IMR-90 (cell line): ENCODE measurements around the gene CUBN. TPM values are rescaled to one million over a fixed set of nuclear protein-coding genes. Genes with fewer than 3 reads are reported as not detected.

Experiments used
- ATAC-seq: fragments of 200-7000 bp; cut with Tn5 transposase; 2 replicates; pipeline ENCODE4 v1.9.1; 2020; ENCODE audit warnings: low read depth, mild to moderate bottlenecking, moderate library complexity
- BruUV-seq: library from RNA; stranded (reverse); fragments of 400-500 nt; replicated peaks from 2 replicates; lab custom pipeline; 2021; lab: Mats Ljungman, UMichigan
- CTCF ChIA-PET: fragments of 300-600 bp; formaldehyde crosslinking; extraction: SDS; loops from one replicate; lab custom pipeline; 2021; ENCODE audit warnings: antibody characterized with exemption; lab: Yijun Ruan, JAX
- POLR2A ChIA-PET: fragments of 300-600 bp; sonication (Branson Sonifier 250); formaldehyde crosslinking; loops from one replicate; lab custom pipeline; 2022; ENCODE audit warnings: antibody characterized with exemption; ENCODE audit not compliant: unreplicated experiment; lab: Charles Lee
- DNase-seq: peaks from one replicate; pipeline ENCODE4 v3.0.0; 2013
- H2AFZ ChIP-seq: replicated peaks from 2 replicates; pipeline ENCODE3; 2013; ENCODE audit warnings: low read length, mild to moderate bottlenecking; ENCODE audit not compliant: poor library complexity
- H2AK5ac ChIP-seq: 2 replicates; pipeline ENCODE4 v1.6.1; 2013; ENCODE audit warnings: low read depth, low read length, inconsistent platforms
- H2AK9ac ChIP-seq: replicated peaks from 2 replicates; pipeline ENCODE3; 2013; ENCODE audit warnings: mild to moderate bottlenecking, low read depth, low read length, moderate library complexity; ENCODE audit not compliant: poor library complexity
- H2BK120ac ChIP-seq: 2 replicates; pipeline ENCODE4 v1.6.1; 2013; ENCODE audit warnings: low read depth, low read length, inconsistent platforms
- H2BK15ac ChIP-seq: 3 replicates; pipeline ENCODE4 v1.6.1; 2013; ENCODE audit warnings: low read depth, low read length, inconsistent platforms
- H2BK20ac ChIP-seq: 2 replicates; pipeline ENCODE4 v1.6.1; 2013; ENCODE audit warnings: low read depth, mild to moderate bottlenecking, inconsistent platforms, low read length, moderate library complexity
- H2BK5ac ChIP-seq: 2 replicates; pipeline ENCODE4 v1.6.1; 2013; ENCODE audit warnings: mild to moderate bottlenecking, low read depth, low read length, inconsistent platforms; ENCODE audit not compliant: poor library complexity, severe bottlenecking
- H3K14ac ChIP-seq: replicated peaks from 2 replicates; pipeline ENCODE4 v1.6.1; 2013; ENCODE audit warnings: low read depth, low read length, inconsistent platforms
- H3K18ac ChIP-seq: 2 replicates; pipeline ENCODE4 v1.6.1; 2013; ENCODE audit warnings: low read depth, low read length, control low read depth
- H3K23ac ChIP-seq: 2 replicates; pipeline ENCODE4 v1.6.1; 2013; ENCODE audit warnings: low read depth, low read length, inconsistent platforms
- H3K27ac ChIP-seq: 2 replicates; pipeline ENCODE4 v1.5.1; 2013; ENCODE audit warnings: mild to moderate bottlenecking, control low read depth, low read length; ENCODE audit not compliant: insufficient read depth
- H3K27me3 ChIP-seq: 2 replicates; pipeline ENCODE4 v1.6.1; 2013; ENCODE audit warnings: low read length; ENCODE audit not compliant: control insufficient read depth, insufficient read depth
- H3K36me3 ChIP-seq: 2 replicates; pipeline ENCODE4 v1.6.1; 2013; ENCODE audit warnings: low read length, mixed read lengths; ENCODE audit not compliant: control insufficient read depth, insufficient read depth
- H3K4ac ChIP-seq: 2 replicates; pipeline ENCODE4 v1.6.1; 2013; ENCODE audit warnings: low read depth, low read length, inconsistent platforms
- H3K4me1 ChIP-seq: 2 replicates; pipeline ENCODE4 v1.6.1; 2013; ENCODE audit warnings: low read length, mixed read lengths; ENCODE audit not compliant: control insufficient read depth, insufficient read depth
- H3K4me2 ChIP-seq: 2 replicates; pipeline ENCODE4 v1.6.1; 2013; ENCODE audit warnings: low read depth, mild to moderate bottlenecking, control low read depth, low read length, moderate library complexity
- H3K4me3 ChIP-seq: 2 replicates; pipeline ENCODE4 v1.5.1; 2013; ENCODE audit warnings: low read depth, mild to moderate bottlenecking, control low read depth, low read length, moderate library complexity; ENCODE audit not compliant: insufficient read depth
- H3K56ac ChIP-seq: 2 replicates; pipeline ENCODE4 v1.6.1; 2013; ENCODE audit warnings: low read length, inconsistent platforms; ENCODE audit not compliant: insufficient read depth; ENCODE audit errors: extremely low read depth
- H3K79me1 ChIP-seq, 2 experiments: 2 replicates each; pipeline ENCODE4 v1.6.1; 2013; ENCODE audit warnings: low read length in 2 of 2, inconsistent platforms in 1 of 2, low read depth in 1 of 2
- H3K9ac ChIP-seq: 2 replicates; pipeline ENCODE4 v1.6.1; 2013; ENCODE audit warnings: low read depth, low read length, control low read depth
- H3K9me1 ChIP-seq: 2 replicates; pipeline ENCODE4 v1.6.1; 2013; ENCODE audit warnings: low read length, inconsistent platforms; ENCODE audit not compliant: insufficient read depth
- H3K9me3 ChIP-seq: 2 replicates; pipeline ENCODE4 v1.6.1; 2013; ENCODE audit warnings: low read length; ENCODE audit not compliant: control insufficient read depth, insufficient read depth
- H4K20me1 ChIP-seq: 2 replicates; pipeline ENCODE4 v1.6.1; 2013; ENCODE audit warnings: low read length, inconsistent platforms; ENCODE audit not compliant: insufficient read depth
- H4K5ac ChIP-seq: 2 replicates; pipeline ENCODE4 v1.6.1; 2013; ENCODE audit warnings: mild to moderate bottlenecking, low read depth, low read length, control low read depth
- H4K8ac ChIP-seq, 2 experiments: 2 replicates each; pipeline ENCODE4 v1.6.1; 2013; ENCODE audit warnings: low read depth in 2 of 2, low read length in 2 of 2, control low read depth in 1 of 2, inconsistent platforms in 1 of 2
- H4K91ac ChIP-seq: 2 replicates; pipeline ENCODE4 v1.6.1; 2013; ENCODE audit warnings: low read depth, low read length, inconsistent platforms; ENCODE audit not compliant: insufficient read depth
- BHLHE40 ChIP-seq: fragments of 150-350 bp; IDR thresholded peaks from 2 replicates; pipeline ENCODE4 v1.6.1; 2016; ENCODE audit warnings: mild to moderate bottlenecking, low read depth, low read length
- CEBPB ChIP-seq: IDR thresholded peaks from 2 replicates; pipeline ENCODE4 v1.6.1; 2012; ENCODE audit warnings: low read depth, low read length, improper control_type of control experiment
- CHD1 ChIP-seq: IDR thresholded peaks from 2 replicates; pipeline ENCODE4 v1.6.1; 2012; ENCODE audit warnings: low read depth, low read length, improper control_type of control experiment
- FOS ChIP-seq: fragments of 150-350 bp; IDR thresholded peaks from 2 replicates; pipeline ENCODE4 v1.6.1; 2016; ENCODE audit warnings: low read depth, low read length
- MAFK ChIP-seq: IDR thresholded peaks from 2 replicates; pipeline ENCODE4 v1.6.1; 2012; ENCODE audit warnings: low read depth, low read length, improper control_type of control experiment
- MAZ ChIP-seq: IDR thresholded peaks from 2 replicates; pipeline ENCODE4 v1.6.1; 2012; ENCODE audit warnings: low read depth, mild to moderate bottlenecking, low read length, improper control_type of control experiment, moderate library complexity, borderline replicate concordance
- MXI1 ChIP-seq: IDR thresholded peaks from 2 replicates; pipeline ENCODE4 v1.6.1; 2012; ENCODE audit warnings: low read depth, mild to moderate bottlenecking, low read length, moderate library complexity, borderline replicate concordance
- NFE2L2 ChIP-seq: fragments of 150-350 bp; IDR thresholded peaks from 2 replicates; pipeline ENCODE4 v1.6.1; 2016; ENCODE audit warnings: low read depth, mild to moderate bottlenecking, low read length
- POLR2A ChIP-seq: IDR thresholded peaks from 2 replicates; pipeline ENCODE4 v1.6.1; 2012; ENCODE audit warnings: mild to moderate bottlenecking, low read depth, low read length
- RAD21 ChIP-seq: IDR thresholded peaks from 2 replicates; pipeline ENCODE4 v1.6.1; 2012; ENCODE audit warnings: low read length, improper control_type of control experiment
- RCOR1 ChIP-seq: IDR thresholded peaks from 2 replicates; pipeline ENCODE4 v1.6.1; 2012; ENCODE audit warnings: mild to moderate bottlenecking, low read length, improper control_type of control experiment; ENCODE audit not compliant: insufficient replicate concordance
- RFX5 ChIP-seq: IDR thresholded peaks from 2 replicates; pipeline ENCODE4 v1.8.0; 2012; ENCODE audit warnings: low read depth, mild to moderate bottlenecking, low read length, moderate library complexity
- SMC3 ChIP-seq: fragments of 150-350 bp; IDR thresholded peaks from 2 replicates; pipeline ENCODE4 v1.6.1; 2016; ENCODE audit warnings: low read depth, mild to moderate bottlenecking, antibody characterized with exemption, low read length, moderate library complexity
- WGBS, 2 experiments: methylation state at CpG; one replicate each; pipeline versions ENCODE4 v1.1.5 to v1.1.7; 2013; ENCODE audit warnings: missing lambda C conversion rate in 2 of 2; ENCODE audit not compliant: insufficient read length in 1 of 2; ENCODE audit errors: extremely low coverage in 2 of 2; 5-methylcytosine and 5-hydroxymethylcytosine counted together
- dilution Hi-C: fragments of 300-500 bp; cut with HindIII; formaldehyde crosslinking; loops from one replicate; pipeline ENCODE4 v1.14.3; 2018; ENCODE audit warnings: low sequenced_read_pairs; ENCODE audit not compliant: unreplicated experiment
- in situ Hi-C: fragments of 300-500 bp; cut with MboI; formaldehyde crosslinking; loops from 3 replicates; pipeline ENCODE4 v1.14.3; 2019; ENCODE audit warnings: low sequenced_read_pairs, inconsistent platforms, mixed read lengths
- intact Hi-C: fragments of 100-400 bp; cut with micrococcal nuclease; formaldehyde crosslinking; loops from 2 replicates; pipeline ENCODE4 v1.10.0; 2022
- polyA plus RNA-seq, 3 experiments: library from polyadenylated mRNA; depleted of rRNA; stranded (reverse); fragments of >200 nt; gene quantifications; 2 replicates each; pipeline ENCODE4 v1.2.3, GENCODE V29; 2012; ENCODE audit warnings: low replicate concordance in 1 of 3
- total RNA-seq: library from RNA; depleted of rRNA; stranded (reverse); fragments of >200 nt; gene quantifications from 2 replicates; pipeline ENCODE4 v1.2.3, GENCODE V29; 2012
- TF ChIP-seq, protein P1 (sequence below): fragments of 150-350 bp; IDR thresholded peaks from 2 replicates; pipeline ENCODE4 v1.6.1; 2016; ENCODE audit warnings: low read depth, mild to moderate bottlenecking, low read length, moderate library complexity, borderline replicate concordance
- TF ChIP-seq, protein P2 (sequence below): fragments of 150-350 bp; IDR thresholded peaks from 2 replicates; pipeline ENCODE4 v1.6.1; 2017; ENCODE audit warnings: mild to moderate bottlenecking, antibody characterized with exemption, low read length, low read depth
- TF ChIP-seq, protein P3 (sequence below): conservative IDR thresholded peaks from 2 replicates; pipeline ENCODE4 v1.5.1; 2012; ENCODE audit warnings: mild to moderate bottlenecking, low read depth, low read length, improper control_type of control experiment

CUBN gene
- total and polyA plus RNA-seq, 2 of the 4 experiments (the other 2 are of a cell fraction) = 0.19 to 0.54 TPM

DNA sequence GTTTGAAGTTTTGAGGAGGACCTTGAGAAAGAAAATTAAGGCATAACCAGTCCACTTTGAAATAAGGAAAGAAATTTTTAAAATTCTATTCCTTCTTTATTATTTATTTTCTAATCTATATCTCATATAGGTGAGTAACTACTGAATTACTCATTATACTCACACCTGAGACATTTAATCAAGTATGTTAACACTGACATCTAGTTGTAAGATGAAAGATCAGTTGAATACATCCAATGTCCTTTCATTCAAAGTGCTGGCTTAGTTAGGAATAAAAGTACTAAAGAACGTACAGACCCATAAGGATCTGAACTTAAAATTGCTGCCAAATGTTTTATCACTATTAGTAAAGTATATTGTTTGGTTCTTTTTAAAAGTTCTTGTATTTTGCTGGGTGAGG, 48.4 kb upstream of the CUBN start:
- intact Hi-C loops = no loop called here
- no peak for DNase-seq
- CTCF ChIA-PET = no interaction called here

More for the DNA sequence above, 48.4 kb upstream of the CUBN start:
- H2AFZ ChIP-seq = no peak overlapping the region
- no peak overlapping the region for H4K91ac ChIP-seq
- H2AK9ac ChIP-seq = no peak overlapping the region
- no peaks in the 10 kb centered on the region for H3K27me3 ChIP-seq
- no peaks in the 10 kb centered on the region for H3K36me3 ChIP-seq
- H3K27ac ChIP-seq = no peak overlapping the region
- peaks cover 6% of the 10 kb centered on the region for H3K4me1 ChIP-seq
- no peak overlapping the region for H3K18ac ChIP-seq
- ATAC-seq = no peak
- POLR2A ChIA-PET = no interaction called here
- H2AK5ac ChIP-seq = no peak overlapping the region
- no peak overlapping the region for H2BK15ac ChIP-seq
- no peak overlapping the region for H3K4me2 ChIP-seq
- no peaks in the 10 kb centered on the region for H4K20me1 ChIP-seq
- no peak overlapping the region for H3K56ac ChIP-seq
- WGBS, 2 experiments = no CpG with 5 or more reads among the region's 1 CpG
- no peak overlapping the region for H3K4me3 ChIP-seq
- dilution Hi-C loops = no loop called here
- H3K9me1 ChIP-seq = peaks cover 3% of the 10 kb centered on the region
- no peak overlapping the region for H3K9ac ChIP-seq
- peaks cover 3 to 10% of the 10 kb centered on the region in 2 experiments; a peak in 1 of 4 replicates for H3K79me1 ChIP-seq
- H2BK120ac ChIP-seq = no peak overlapping the region
- no peak overlapping the region for H3K23ac ChIP-seq
- no TSS peak for BruUV-seq
- in situ Hi-C loops = no loop called here
- no peak overlapping the region for H2BK5ac ChIP-seq
- no peaks in the 10 kb centered on the region for H3K9me3 ChIP-seq
- H4K5ac ChIP-seq = no peak overlapping the region
- H4K8ac ChIP-seq = no peak overlapping the region
- no peak overlapping the region for H2BK20ac ChIP-seq
- H3K14ac ChIP-seq = no peak overlapping the region
- TF ChIP-seq MAZ (no peak), RAD21 (no peak), SMC3 (no peak), MAFK (no peak), CEBPB (no peak), RCOR1 (no peak), NFE2L2 (no peak), BHLHE40 (no peak), FOS (no peak), MXI1 (no peak), POLR2A (no peak), RFX5 (no peak), CHD1 (no peak)
- TF ChIP-seq, protein P1, sequence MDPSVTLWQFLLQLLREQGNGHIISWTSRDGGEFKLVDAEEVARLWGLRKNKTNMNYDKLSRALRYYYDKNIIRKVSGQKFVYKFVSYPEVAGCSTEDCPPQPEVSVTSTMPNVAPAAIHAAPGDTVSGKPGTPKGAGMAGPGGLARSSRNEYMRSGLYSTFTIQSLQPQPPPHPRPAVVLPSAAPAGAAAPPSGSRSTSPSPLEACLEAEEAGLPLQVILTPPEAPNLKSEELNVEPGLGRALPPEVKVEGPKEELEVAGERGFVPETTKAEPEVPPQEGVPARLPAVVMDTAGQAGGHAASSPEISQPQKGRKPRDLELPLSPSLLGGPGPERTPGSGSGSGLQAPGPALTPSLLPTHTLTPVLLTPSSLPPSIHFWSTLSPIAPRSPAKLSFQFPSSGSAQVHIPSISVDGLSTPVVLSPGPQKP = no peak
- TF ChIP-seq, protein P2, sequence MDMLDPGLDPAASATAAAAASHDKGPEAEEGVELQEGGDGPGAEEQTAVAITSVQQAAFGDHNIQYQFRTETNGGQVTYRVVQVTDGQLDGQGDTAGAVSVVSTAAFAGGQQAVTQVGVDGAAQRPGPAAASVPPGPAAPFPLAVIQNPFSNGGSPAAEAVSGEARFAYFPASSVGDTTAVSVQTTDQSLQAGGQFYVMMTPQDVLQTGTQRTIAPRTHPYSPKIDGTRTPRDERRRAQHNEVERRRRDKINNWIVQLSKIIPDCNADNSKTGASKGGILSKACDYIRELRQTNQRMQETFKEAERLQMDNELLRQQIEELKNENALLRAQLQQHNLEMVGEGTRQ = no peak
- TF ChIP-seq, protein P3, sequence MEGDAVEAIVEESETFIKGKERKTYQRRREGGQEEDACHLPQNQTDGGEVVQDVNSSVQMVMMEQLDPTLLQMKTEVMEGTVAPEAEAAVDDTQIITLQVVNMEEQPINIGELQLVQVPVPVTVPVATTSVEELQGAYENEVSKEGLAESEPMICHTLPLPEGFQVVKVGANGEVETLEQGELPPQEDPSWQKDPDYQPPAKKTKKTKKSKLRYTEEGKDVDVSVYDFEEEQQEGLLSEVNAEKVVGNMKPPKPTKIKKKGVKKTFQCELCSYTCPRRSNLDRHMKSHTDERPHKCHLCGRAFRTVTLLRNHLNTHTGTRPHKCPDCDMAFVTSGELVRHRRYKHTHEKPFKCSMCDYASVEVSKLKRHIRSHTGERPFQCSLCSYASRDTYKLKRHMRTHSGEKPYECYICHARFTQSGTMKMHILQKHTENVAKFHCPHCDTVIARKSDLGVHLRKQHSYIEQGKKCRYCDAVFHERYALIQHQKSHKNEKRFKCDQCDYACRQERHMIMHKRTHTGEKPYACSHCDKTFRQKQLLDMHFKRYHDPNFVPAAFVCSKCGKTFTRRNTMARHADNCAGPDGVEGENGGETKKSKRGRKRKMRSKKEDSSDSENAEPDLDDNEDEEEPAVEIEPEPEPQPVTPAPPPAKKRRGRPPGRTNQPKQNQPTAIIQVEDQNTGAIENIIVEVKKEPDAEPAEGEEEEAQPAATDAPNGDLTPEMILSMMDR = no peak
- no peak overlapping the region for H3K4ac ChIP-seq
